Cardiac ventricle fibroblast (primary cell): ENCODE data around the gene LDB1. TPM values are rescaled to one million over a fixed set of nuclear protein-coding genes. Genes with fewer than 3 reads are reported as not detected.

Experiments used
- total RNA-seq: library from RNA; depleted of rRNA; stranded (reverse); fragments of >200 nt; gene quantifications from 2 replicates; pipeline ENCODE4 v1.2.3, GENCODE V29; 2015

The LDB1 gene
- total RNA-seq, result 23.3 and 29.1 TPM in 2 replicates

GRCh38 chr10:102120142-102120990 is at the start of gene LDB1:
TSS of gene LDB1 (minus strand) at chr10:102120368. CDS start at chr10:102120110, 258 bp downstream.

GRCh38 chr10:102151774-102152544 is 31.8 kb upstream of the LDB1 start, which contains the start of gene NOLC1:
TSS of gene NOLC1 (plus strand) at chr10:102152389. CDS start at chr10:102152411, 22 bp downstream.

GRCh38 chr10:102132563-102133372 is 12.6 kb upstream of the LDB1 start, which contains the start of gene PPRC1:
TSS of gene PPRC1 (plus strand) at chr10:102133040. CDS start at chr10:102133069, 29 bp downstream.

GRCh38 chr10:102064868-102065560 is 55.2 kb downstream of the LDB1 start, which contains the start of gene HPS6:
TSS of gene HPS6 (plus strand) at chr10:102065349. CDS start at chr10:102065475, 126 bp downstream.

Other genes starting within 250 kb of the LDB1 start
- 6.3 and 8.9 TPM in 2 replicates for gene ARMH3, start 64.2 kb downstream of the LDB1 start, total RNA-seq
- 28.2 and 32.8 TPM in 2 replicates for gene HPS6, start 55.0 kb downstream of the LDB1 start, total RNA-seq
- 11.9 and 12.3 TPM in 2 replicates for gene PPRC1, start 12.7 kb upstream of the LDB1 start, total RNA-seq
- 38.4 and 60.9 TPM in 2 replicates for gene NOLC1, start 32.0 kb upstream of the LDB1 start, total RNA-seq
- gene ELOVL3, start 105.9 kb upstream of the LDB1 start, total RNA-seq, result 0.24 and 3.4 TPM in 2 replicates
- 0.15 and 0.69 TPM in 2 replicates for gene PITX3, start 121.1 kb upstream of the LDB1 start, total RNA-seq
- gene GBF1, start 125.2 kb upstream of the LDB1 start, total RNA-seq, result 43.0 and 46.9 TPM in 2 replicates